Upper lobe of right lung (tissue), 1 donor: ENCODE data around the gene PBX1. TPM values are rescaled to one million over a fixed set of nuclear protein-coding genes. Genes with fewer than 3 reads are reported as not detected.

ENCODE experiments used
- ATAC-seq: fragments of 200-7000 bp; cut with Tn5 transposase; one replicate; pipeline ENCODE4 v1.9.1; 2020; ENCODE audit warnings: mild to moderate bottlenecking, moderate library complexity
- DNase-seq: peaks from one replicate; pipeline ENCODE4 v3.0.0-alpha.2; 2020
- H3K27ac ChIP-seq: fragments of 200-600 bp; one replicate; pipeline ENCODE4 v1.8.0; 2022
- H3K27me3 ChIP-seq: fragments of 200-600 bp; one replicate; pipeline ENCODE4 v1.8.0; 2022; ENCODE audit warnings: mild to moderate bottlenecking
- H3K36me3 ChIP-seq: fragments of 200-600 bp; one replicate; pipeline ENCODE4 v1.8.0; 2022
- H3K4me1 ChIP-seq: fragments of 200-600 bp; one replicate; pipeline ENCODE4 v1.8.0; 2022
- H3K4me3 ChIP-seq: fragments of 200-600 bp; one replicate; pipeline ENCODE4 v1.8.0; 2022; ENCODE audit warnings: mild to moderate bottlenecking
- H3K9me3 ChIP-seq: fragments of 200-600 bp; one replicate; pipeline ENCODE4 v1.8.0; 2022
- intact Hi-C: fragments of 100-400 bp; cut with DNase I; formaldehyde crosslinking; loops from one replicate; pipeline ENCODE4 v1.11.0; 2022
- total RNA-seq: library from RNA; stranded (reverse); fragmentation: NEBNext Ultra II Directional; extraction: Animal tissue kit (Norgen Biotek cat#: 25700); gene quantifications from one replicate; pipeline ENCODE4 v1.2.1, GENCODE V29; 2021
- TF ChIP-seq, protein P1 (sequence below): fragments of 200-600 bp; IDR thresholded peaks from one replicate; pipeline ENCODE4 v1.8.0; 2022; ENCODE audit warnings: antibody characterized with exemption
- donor health status: DM: no; HTN: yes; CAD: no; lungs with severe emphysema.

Gene PBX1
- total RNA-seq, 1 donor from 2014 or later = 56.7 TPM

DNA sequence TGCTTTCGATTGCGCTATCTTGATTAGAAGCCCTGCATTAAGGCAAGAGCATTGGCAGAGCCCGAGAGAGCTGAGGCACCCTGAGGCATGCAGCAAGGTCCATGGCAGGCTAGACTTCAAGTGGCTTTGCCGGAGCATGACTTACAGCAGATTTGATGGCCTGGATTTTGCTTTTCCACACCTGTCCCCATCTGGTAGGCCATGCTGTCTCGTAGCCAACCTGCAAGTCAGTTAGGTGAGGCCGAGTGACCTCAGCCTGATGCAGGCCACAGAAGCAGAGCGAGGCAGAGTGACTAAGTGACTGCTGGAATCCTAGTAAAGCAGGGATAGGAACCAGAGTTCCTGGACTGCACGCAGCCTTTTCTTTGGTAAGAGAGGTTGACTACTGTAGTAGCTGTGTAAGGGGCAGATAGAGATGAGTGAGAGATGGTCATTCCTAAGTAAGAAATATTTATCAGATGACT lies 148.9 kb downstream of the PBX1 start:
- H3K4me1 ChIP-seq = peaks cover 46% of the 10 kb centered on the region
- TF ChIP-seq, protein P1, sequence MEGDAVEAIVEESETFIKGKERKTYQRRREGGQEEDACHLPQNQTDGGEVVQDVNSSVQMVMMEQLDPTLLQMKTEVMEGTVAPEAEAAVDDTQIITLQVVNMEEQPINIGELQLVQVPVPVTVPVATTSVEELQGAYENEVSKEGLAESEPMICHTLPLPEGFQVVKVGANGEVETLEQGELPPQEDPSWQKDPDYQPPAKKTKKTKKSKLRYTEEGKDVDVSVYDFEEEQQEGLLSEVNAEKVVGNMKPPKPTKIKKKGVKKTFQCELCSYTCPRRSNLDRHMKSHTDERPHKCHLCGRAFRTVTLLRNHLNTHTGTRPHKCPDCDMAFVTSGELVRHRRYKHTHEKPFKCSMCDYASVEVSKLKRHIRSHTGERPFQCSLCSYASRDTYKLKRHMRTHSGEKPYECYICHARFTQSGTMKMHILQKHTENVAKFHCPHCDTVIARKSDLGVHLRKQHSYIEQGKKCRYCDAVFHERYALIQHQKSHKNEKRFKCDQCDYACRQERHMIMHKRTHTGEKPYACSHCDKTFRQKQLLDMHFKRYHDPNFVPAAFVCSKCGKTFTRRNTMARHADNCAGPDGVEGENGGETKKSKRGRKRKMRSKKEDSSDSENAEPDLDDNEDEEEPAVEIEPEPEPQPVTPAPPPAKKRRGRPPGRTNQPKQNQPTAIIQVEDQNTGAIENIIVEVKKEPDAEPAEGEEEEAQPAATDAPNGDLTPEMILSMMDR = no peak
- DNase-seq (no peak), ATAC-seq (no peak)
- no peak overlapping the region for H3K27ac ChIP-seq
- no peaks in the 10 kb centered on the region for H3K36me3 ChIP-seq
- intact Hi-C loops = no loop called here
- no peaks in the 10 kb centered on the region for H3K9me3 ChIP-seq
- no peaks in the 10 kb centered on the region for H3K27me3 ChIP-seq
- no peak overlapping the region for H3K4me3 ChIP-seq

DNA sequence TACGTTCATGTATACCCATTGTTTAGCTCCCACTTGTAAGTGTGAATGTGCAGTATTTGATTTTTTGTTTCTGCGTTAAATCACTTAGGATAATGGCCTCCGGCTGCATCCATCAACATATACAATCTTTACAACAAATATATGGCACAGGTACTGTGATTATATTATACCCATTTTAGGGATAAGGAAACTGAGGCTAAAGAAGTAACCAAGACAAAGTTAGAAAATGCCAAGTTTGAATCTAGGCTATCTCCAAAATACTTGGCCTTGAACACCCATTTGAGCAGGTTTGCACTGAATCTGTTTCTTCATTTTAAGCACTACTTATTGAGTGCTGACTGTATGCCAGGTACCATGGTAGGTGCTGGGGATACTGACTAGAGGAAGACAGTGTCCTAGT lies 149.6 kb downstream of the PBX1 start:
- TF ChIP-seq, protein P1 = no peak
- intact Hi-C loops = no loop called here
- H3K9me3 ChIP-seq = no peaks in the 10 kb centered on the region
- H3K4me3 ChIP-seq = no peak overlapping the region
- H3K27ac ChIP-seq = no peak overlapping the region
- DNase-seq (no peak), ATAC-seq (no peak)
- H3K27me3 ChIP-seq = no peaks in the 10 kb centered on the region
- H3K36me3 ChIP-seq = no peaks in the 10 kb centered on the region
- peaks cover 53% of the 10 kb centered on the region for H3K4me1 ChIP-seq

DNA sequence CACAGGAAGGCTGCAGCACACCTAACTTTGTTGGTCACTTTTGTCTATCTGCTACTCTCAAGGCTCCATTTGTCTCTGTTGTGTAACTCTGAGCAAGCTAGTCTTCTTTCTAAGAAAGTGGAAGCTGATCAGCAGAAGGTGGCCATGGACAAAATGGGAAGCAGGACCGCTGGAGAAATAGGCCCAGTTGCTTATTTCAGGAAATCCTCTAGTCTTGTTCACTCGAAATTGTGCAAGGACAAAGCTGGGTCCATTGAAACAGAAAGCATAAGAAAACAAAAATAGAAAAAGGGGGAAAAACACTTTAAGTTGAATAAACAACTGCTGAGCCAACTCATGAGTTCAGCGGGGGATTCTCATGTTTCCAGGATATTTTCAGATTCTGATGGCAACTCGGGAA lies 150.1 kb downstream of the PBX1 start:
- peak; percentile 56 for ATAC-seq
- intact Hi-C loops = no loop called here
- no peak overlapping the region for H3K27ac ChIP-seq

DNA sequence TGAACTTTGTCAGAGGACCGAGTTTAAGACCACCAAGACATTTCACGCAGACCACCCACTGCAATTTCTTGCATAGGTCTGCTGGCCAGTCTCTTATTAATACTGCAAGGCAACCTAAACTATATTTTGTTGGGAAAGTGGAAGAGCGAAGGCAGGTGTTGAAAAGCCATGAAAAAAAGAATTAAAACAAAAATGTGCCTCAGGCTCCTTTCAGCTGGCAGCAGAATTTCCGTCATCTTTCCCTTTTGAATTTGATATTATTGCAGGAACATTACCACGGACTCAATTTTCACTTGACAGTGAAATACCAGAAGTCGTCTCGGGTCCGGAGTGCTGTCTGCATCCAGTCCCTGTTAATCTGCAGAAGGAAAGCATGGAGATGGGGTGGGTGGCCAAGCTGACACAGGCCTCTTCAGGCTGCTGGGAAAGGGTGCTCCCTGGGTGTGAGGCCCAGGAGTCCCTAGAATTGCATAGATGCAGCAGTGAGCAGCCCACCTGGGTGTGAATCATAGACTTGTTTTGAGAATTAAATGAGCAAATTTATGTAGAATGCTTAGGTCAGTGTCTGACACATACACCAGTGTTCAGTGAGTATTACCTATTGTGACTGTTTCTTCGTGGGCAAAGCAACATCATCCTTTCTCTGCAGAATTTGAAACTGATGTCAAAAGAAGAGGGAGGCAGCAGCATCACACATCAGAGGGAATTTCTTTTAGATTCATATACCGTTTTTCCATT lies 150.7 kb downstream of the PBX1 start:
- H3K27me3 ChIP-seq = no peaks in the 10 kb centered on the region
- H3K9me3 ChIP-seq = no peaks in the 10 kb centered on the region
- H3K27ac ChIP-seq = no peak overlapping the region
- no peak for DNase-seq
- H3K36me3 ChIP-seq = no peaks in the 10 kb centered on the region
- peaks cover 54% of the 10 kb centered on the region for H3K4me1 ChIP-seq
- TF ChIP-seq, protein P1 = no peak
- intact Hi-C loops = no loop called here
- no peak overlapping the region for H3K4me3 ChIP-seq
- no peak for ATAC-seq

More for the DNA sequence above, 150.1 kb downstream of the PBX1 start:
- Histone ChIP-seq H3K36me3 (no peaks in the 10 kb centered on the region), H3K4me3 (no peak overlapping the region), H3K27me3 (no peaks in the 10 kb centered on the region), H3K9me3 (no peaks in the 10 kb centered on the region), H3K4me1 (peaks cover 54% of the 10 kb centered on the region)
- DNase-seq = no peak
- TF ChIP-seq, protein P1 = no peak

DNA sequence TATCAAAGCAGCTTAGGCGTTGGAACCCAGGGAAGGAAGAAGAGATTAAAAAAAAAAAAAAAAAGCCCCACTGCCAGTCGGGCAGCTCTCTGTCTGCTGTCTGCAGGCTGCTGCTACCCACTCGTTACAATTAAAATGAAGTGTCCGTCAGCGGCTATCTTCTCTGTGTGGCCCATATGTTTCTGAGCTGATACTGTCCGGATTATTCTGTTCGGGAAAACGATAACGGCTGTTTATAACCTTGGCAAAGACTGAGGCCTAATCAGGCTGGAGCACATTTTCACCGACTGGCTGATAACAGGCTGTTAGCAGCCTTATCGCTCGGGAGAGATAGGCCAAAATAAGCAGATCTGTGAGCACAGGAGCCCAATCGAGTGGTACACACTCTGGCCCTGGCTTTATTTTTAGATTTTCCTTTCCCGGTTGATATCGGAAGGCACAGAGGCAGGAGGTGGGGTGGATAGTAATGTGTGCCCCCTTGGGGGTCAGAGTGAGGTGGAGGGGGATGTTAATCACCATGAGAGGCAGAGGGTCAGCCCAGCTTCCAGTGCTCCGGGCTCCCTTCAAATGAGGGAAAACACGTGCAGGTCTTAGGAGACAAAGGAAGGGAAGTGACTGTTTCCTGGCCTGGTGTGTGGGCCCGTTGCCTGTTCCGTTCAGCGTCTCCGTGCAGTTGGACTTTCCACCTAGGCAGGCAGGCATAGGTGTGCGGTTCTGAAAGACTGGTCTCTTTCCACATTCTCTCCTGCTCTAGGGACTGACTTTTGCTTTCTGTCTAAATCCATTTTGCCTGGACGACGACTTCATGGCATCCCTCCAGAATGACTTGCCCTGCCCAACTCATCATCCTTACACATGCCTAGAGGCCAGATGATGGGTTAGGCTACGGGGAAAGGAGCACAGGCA lies 153.4 kb downstream of the PBX1 start:
- intact Hi-C loops = no loop called here
- Histone ChIP-seq H3K4me1 (peaks cover 37% of the 10 kb centered on the region), H3K9me3 (no peaks in the 10 kb centered on the region), H3K4me3 (no peak overlapping the region), H3K27me3 (no peaks in the 10 kb centered on the region), H3K36me3 (no peaks in the 10 kb centered on the region), H3K27ac (peak overlapping the region; percentile 48)
- DNase-seq (no peak), ATAC-seq (peak; percentile 73)
- TF ChIP-seq, protein P1 = no peak
